ENCODE measurements around the gene XKR3. TPM values are rescaled to one million over a fixed set of nuclear protein-coding genes. Genes with fewer than 3 reads are reported as not detected.
"Not testable (repeated sequence)": the region's sequence is repeated elsewhere in the genome, so short reads cannot be mapped to it uniquely, and the experiment has no call there.

XKR3 gene
- total RNA-seq, 1 donor = 0.54 TPM

GRCh38 chr22:16807109-16807508 is 18.1 kb downstream of the XKR3 start:
- DNase-seq (ENCODE audit: low read depth in 2 of 3, low spot score in 2 of 3) = no peak

GRCh38 chr22:16806401-16806800 is 18.8 kb downstream of the XKR3 start:
- DNase-seq (ENCODE audit: low read depth in 2 of 3, low spot score in 2 of 3) = no peak

GRCh38 chr22:16804882-16805281 is 20.3 kb downstream of the XKR3 start:
- no peak for DNase-seq (ENCODE audit: low read depth in 2 of 3, low spot score in 2 of 3)

GRCh38 chr22:16803255-16803917 is 21.8 kb downstream of the XKR3 start:
- DNase-seq (ENCODE audit: low read depth in 2 of 3, low spot score in 2 of 3) = no peak

GRCh38 chr22:16801571-16801970 is 23.6 kb downstream of the XKR3 start:
- DNase-seq (ENCODE audit: low read depth in 2 of 3, low spot score in 2 of 3) = no peak

- no peak for DNase-seq (ENCODE audit: low read depth in 2 of 3, low spot score in 2 of 3)
These were observed 24.1 kb downstream of the XKR3 start for GRCh38 chr22:16801088-16801487.

- DNase-seq (ENCODE audit: low read depth in 2 of 3, low spot score in 2 of 3) = no peak
These were observed 24.9 kb downstream of the XKR3 start for GRCh38 chr22:16800358-16800757.

- not testable (repeated sequence) for DNase-seq (ENCODE audit: low read depth in 2 of 3, low spot score in 2 of 3)
These were observed 29.7 kb downstream of the XKR3 start for GRCh38 chr22:16795504-16795903.

GRCh38 chr22:16793831-16794230 is 31.4 kb downstream of the XKR3 start:
- no peak for DNase-seq (ENCODE audit: low read depth in 2 of 3, low spot score in 2 of 3)

GRCh38 chr22:16789860-16790493 is 35.2 kb downstream of the XKR3 start:
- peak in 1 of 3 donors; percentile 26 for DNase-seq (ENCODE audit: low read depth in 2 of 3, low spot score in 2 of 3)

GRCh38 chr22:16783930-16784354 is 41.3 kb downstream of the XKR3 start:
- DNase-seq (ENCODE audit: low read depth in 2 of 3, low spot score in 2 of 3) = peak in 1 of 3 donors; percentile 37

- no peak for DNase-seq (ENCODE audit: low read depth in 2 of 3, low spot score in 2 of 3)
These were observed 41.8 kb downstream of the XKR3 start for GRCh38 chr22:16783453-16783852.

- no peak for DNase-seq (ENCODE audit: low read depth in 2 of 3, low spot score in 2 of 3)
These were observed 43.4 kb downstream of the XKR3 start for GRCh38 chr22:16781764-16782329.

- no peak for DNase-seq (ENCODE audit: low read depth in 2 of 3, low spot score in 2 of 3)
These were observed 44.0 kb downstream of the XKR3 start for GRCh38 chr22:16781074-16781763.

GRCh38 chr22:16777284-16777924 is 47.8 kb downstream of the XKR3 start:
- DNase-seq (ENCODE audit: low read depth in 2 of 3, low spot score in 2 of 3) = no peak

- DNase-seq (ENCODE audit: low read depth in 2 of 3, low spot score in 2 of 3) = no peak
These were observed 49.1 kb downstream of the XKR3 start for GRCh38 chr22:16776080-16776479.

- peak in 2 of 3 donors; percentile 26 to 45 for DNase-seq (ENCODE audit: low read depth in 2 of 3, low spot score in 2 of 3)
These were observed 50.2 kb downstream of the XKR3 start for GRCh38 chr22:16774911-16775500.

- DNase-seq (ENCODE audit: low read depth in 2 of 3, low spot score in 2 of 3) = not testable (repeated sequence)
These were observed 53.6 kb downstream of the XKR3 start for GRCh38 chr22:16771569-16771968.

GRCh38 chr22:16767927-16768326 is 57.3 kb downstream of the XKR3 start:
- DNase-seq (ENCODE audit: low read depth in 2 of 3, low spot score in 2 of 3) = not testable (repeated sequence)

GRCh38 chr22:16762224-16762623 is 63.0 kb downstream of the XKR3 start:
- not testable (repeated sequence) for DNase-seq (ENCODE audit: low read depth in 2 of 3, low spot score in 2 of 3)

- not testable (repeated sequence) for DNase-seq (ENCODE audit: low read depth in 2 of 3, low spot score in 2 of 3)
These were observed 64.8 kb downstream of the XKR3 start for GRCh38 chr22:16760416-16760815.
